Measurements from ENCODE around the gene MPHOSPH9.

DNA sequence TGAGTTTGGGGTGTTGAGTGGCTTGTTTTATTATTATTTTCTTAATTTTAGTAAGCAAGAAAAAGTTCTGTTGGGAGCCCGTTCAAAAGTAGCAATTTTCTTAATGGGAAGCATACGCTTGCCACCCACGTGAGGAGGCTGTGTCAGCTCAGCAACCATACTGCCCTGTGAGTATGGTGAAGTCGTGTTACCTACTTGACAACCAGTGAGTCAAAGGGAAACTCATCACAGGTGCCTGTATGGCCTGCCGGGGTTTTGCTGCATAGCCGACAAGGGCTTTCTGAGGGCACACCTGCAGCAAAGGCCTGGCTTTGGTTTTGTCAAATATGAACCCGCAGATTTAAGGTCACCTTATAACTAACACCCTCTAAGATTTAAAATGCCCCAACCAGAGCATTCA lies 113.1 kb downstream of the MPHOSPH9 start:
- TF ChIP-seq EZH2 (IDR thresholded peaks at IDR 0.05), result no peak
- TF ChIP-seq, protein P1, sequence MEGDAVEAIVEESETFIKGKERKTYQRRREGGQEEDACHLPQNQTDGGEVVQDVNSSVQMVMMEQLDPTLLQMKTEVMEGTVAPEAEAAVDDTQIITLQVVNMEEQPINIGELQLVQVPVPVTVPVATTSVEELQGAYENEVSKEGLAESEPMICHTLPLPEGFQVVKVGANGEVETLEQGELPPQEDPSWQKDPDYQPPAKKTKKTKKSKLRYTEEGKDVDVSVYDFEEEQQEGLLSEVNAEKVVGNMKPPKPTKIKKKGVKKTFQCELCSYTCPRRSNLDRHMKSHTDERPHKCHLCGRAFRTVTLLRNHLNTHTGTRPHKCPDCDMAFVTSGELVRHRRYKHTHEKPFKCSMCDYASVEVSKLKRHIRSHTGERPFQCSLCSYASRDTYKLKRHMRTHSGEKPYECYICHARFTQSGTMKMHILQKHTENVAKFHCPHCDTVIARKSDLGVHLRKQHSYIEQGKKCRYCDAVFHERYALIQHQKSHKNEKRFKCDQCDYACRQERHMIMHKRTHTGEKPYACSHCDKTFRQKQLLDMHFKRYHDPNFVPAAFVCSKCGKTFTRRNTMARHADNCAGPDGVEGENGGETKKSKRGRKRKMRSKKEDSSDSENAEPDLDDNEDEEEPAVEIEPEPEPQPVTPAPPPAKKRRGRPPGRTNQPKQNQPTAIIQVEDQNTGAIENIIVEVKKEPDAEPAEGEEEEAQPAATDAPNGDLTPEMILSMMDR (IDR thresholded peaks at IDR 0.05), result no peak
- TF ChIP-seq EZH2phosphoT487 (IDR thresholded peaks at IDR 0.05), result no peak

Measured in neural progenitor cell (in vitro differentiated cells).